Mucosa of descending colon (tissue), 3 donors: ENCODE measurements around the gene KRT12. TPM values are rescaled to one million over a fixed set of nuclear protein-coding genes. Genes with fewer than 3 reads are reported as not detected.

Experiments used
- ATAC-seq: fragments of 200-7000 bp; cut with Tn5 transposase; one replicate; pipeline ENCODE4 v1.9.1; 2020; ENCODE audit warnings: mild to moderate bottlenecking, moderate library complexity
- DNase-seq, 3 donors: peaks; one replicate each; pipeline ENCODE4 v3.0.0-alpha.2; 2020
- H3K36me3 ChIP-seq: fragments of 200-600 bp; one replicate; pipeline ENCODE4 v1.8.0; 2021; ENCODE audit warnings: low read depth, mild to moderate bottlenecking
- H3K4me1 ChIP-seq: fragments of 200-600 bp; one replicate; pipeline ENCODE4 v1.8.0; 2021; ENCODE audit warnings: low read depth, mild to moderate bottlenecking
- H3K4me3 ChIP-seq: fragments of 200-600 bp; one replicate; pipeline ENCODE4 v1.8.0; 2021; ENCODE audit warnings: mild to moderate bottlenecking
- H3K9me3 ChIP-seq: fragments of 200-600 bp; one replicate; pipeline ENCODE4 v1.8.0; 2021; ENCODE audit warnings: mild to moderate bottlenecking
- CTCF ChIP-seq: fragments of 200-600 bp; IDR thresholded peaks from one replicate; pipeline ENCODE4 v1.8.0; 2022; ENCODE audit warnings: antibody characterized with exemption, mild to moderate bottlenecking
- intact Hi-C, 2 donors: fragments of 100-400 bp; cut with DNase I in 1 of 2; cut with micrococcal nuclease in 1 of 2; formaldehyde crosslinking; loops; one replicate each; pipeline versions ENCODE4 v1.11.0 to v1.11.1; 2022; cut with DNase I, micrococcal nuclease
- total RNA-seq, 3 donors: library from RNA; stranded (reverse); fragmentation: NEBNext Ultra II Directional in 2 of 3; extraction: Animal tissue kit (Norgen Biotek cat#: 25700) in 2 of 3; gene quantifications; one replicate each; pipeline versions ENCODE4 v1.2.1 to v1.2.4, GENCODE V29; 2021 to 2023
- donor health status: DM: no; HTN: no; CAD: no; lungs with moderate emphysema.
- donor health status: DM: no; HTN: no; CAD: no.
- donor health status: DM: no; HTN: yes; CAD: no.

KRT12 gene
- total RNA-seq, 3 donors from 2014 or later, result 0.80 to 6.0 (median 2.5) TPM

- Histone ChIP-seq H3K4me1 (no peaks in the 10 kb centered on the region), H3K4me3 (no peak overlapping the region), H3K9me3 (no peaks in the 10 kb centered on the region), H3K36me3 (no peaks in the 10 kb centered on the region)
- no peak for TF ChIP-seq CTCF
- DNase-seq (no peak), ATAC-seq (no peak)
- intact Hi-C loops, result no loop called here
Measured at GRCh38 chr17:40872416-40872815, 5.4 kb upstream of the KRT12 start.

DNA sequence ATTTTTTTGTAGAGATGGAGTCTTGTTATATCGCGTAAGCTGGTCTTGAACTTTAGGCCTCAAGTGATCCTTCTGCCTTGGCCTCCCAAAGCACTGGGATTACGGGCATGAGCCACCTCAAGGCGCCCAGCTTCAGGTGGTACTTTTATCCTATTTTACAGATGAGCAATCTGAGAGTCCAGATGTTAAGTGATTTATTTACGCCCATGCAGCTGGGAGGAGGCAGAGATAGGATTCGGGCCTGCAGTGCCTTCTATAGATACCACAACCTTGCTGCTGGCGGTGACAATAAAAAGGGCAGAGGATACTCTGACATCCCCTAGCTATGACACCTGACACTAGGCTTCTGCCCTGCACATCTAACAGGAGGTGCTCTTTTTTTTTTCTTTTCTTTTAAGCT lies 4.3 kb upstream of the KRT12 start:
- ATAC-seq (no peak), DNase-seq (no peak)
- intact Hi-C loops, result no loop called here
- H3K4me3 ChIP-seq, result no peak overlapping the region
- no peaks in the 10 kb centered on the region for H3K9me3 ChIP-seq
- TF ChIP-seq CTCF, result no peak
- no peaks in the 10 kb centered on the region for H3K4me1 ChIP-seq
- no peaks in the 10 kb centered on the region for H3K36me3 ChIP-seq

DNA sequence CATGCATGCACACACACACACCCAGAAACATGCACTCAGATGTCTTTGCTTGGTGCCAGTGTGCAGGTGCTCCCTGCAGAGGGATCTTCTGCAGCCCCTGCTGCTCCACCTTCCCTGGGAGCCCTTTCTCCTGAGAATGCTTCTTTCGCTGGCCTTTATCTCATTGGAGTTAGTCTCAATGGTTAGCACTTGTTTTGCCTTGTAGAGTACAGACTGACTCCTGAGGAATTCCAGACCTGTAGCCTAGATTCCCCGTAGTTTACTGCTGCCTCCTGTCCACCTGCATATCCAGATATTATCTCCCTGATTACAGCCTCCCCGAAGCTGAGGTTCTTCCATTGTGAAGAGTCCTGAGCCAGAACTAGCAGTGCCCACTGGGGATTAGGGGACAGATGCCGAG lies 3.1 kb upstream of the KRT12 start:
- H3K9me3 ChIP-seq, result no peaks in the 10 kb centered on the region
- no peak for DNase-seq
- H3K4me3 ChIP-seq, result no peak overlapping the region
- ATAC-seq, result no peak
- H3K4me1 ChIP-seq, result no peaks in the 10 kb centered on the region
- no peak for TF ChIP-seq CTCF
- no peaks in the 10 kb centered on the region for H3K36me3 ChIP-seq
- intact Hi-C loops, result no loop called here

- DNase-seq, result no peak
- no peak overlapping the region for H3K4me3 ChIP-seq
- no peak for ATAC-seq
- intact Hi-C loops, result no loop called here
- TF ChIP-seq CTCF, result no peak
- no peaks in the 10 kb centered on the region for H3K9me3 ChIP-seq
- H3K4me1 ChIP-seq, result peaks cover 2% of the 10 kb centered on the region
- no peaks in the 10 kb centered on the region for H3K36me3 ChIP-seq
Measured at GRCh38 chr17:40864661-40865390, 2.2 kb downstream of the KRT12 start.

DNA sequence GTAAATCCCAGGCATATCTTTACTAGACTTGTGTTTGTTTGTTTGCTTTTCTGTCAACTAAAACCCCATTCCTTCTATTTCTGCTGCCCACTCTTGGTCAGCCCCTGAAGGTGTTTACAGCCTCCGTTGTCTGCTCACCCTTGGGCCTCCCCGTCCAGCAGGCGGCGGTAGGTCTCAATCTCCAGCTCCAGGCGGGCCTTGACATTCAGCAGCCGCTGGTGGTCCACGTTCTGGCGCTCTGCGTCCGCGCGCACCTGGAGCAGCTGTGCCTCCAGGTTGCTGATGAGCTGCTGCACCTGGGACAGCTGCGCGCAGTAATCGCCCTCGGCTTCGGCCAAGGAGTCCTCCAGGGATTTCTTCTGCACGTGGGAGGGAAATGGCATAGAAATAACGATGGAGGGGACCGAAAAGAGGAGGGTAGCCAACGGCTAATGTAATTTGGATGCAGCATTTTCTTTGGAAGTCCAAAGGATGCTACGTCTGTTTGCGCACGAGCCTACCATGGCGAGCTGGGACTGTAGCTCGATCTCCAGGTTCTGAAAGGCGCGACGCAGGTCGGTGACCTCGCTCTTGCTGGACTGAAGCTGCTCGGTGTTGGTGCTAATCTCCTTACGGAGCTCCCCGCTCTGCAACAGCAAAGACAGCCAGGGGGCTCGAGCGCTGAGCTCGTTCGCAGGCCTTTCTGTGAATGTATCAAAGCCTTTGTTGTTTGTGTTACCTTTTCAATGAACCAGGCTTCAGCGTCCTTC lies 3.9 kb downstream of the KRT12 start:
- Histone ChIP-seq H3K4me1 (peaks cover 6% of the 10 kb centered on the region), H3K36me3 (no peaks in the 10 kb centered on the region), H3K9me3 (no peaks in the 10 kb centered on the region), H3K4me3 (no peak overlapping the region)
- intact Hi-C loops, result no loop called here
- TF ChIP-seq CTCF, result no peak
- no peak for ATAC-seq
- no peak for DNase-seq
